Hepatocyte (in vitro differentiated cells): ENCODE results near the gene CLIP4. TPM values are rescaled to one million over a fixed set of nuclear protein-coding genes. Genes with fewer than 3 reads are reported as not detected.
A peak's percentile ranks its signal among the peaks of the same experiment; 100 is the strongest.

ENCODE experiments used
- DNase-seq: peaks from one replicate; pipeline ENCODE4 v3.0.0-alpha.2; 2016; ENCODE audit warnings: low spot score
- H2AFZ ChIP-seq: fragments of 200-600 bp; sonication (generic); 2 replicates; pipeline ENCODE4 v1.6.0; 2016; ENCODE audit warnings: antibody characterized with exemption, mild to moderate bottlenecking
- H3K27ac ChIP-seq: fragments of 200-600 bp; sonication (generic); 2 replicates; pipeline ENCODE4 v1.5.1; 2016; ENCODE audit warnings: mild to moderate bottlenecking
- H3K27me3 ChIP-seq: fragments of 200-600 bp; sonication (generic); 2 replicates; pipeline ENCODE4 v1.6.1; 2016
- H3K36me3 ChIP-seq: fragments of 200-600 bp; sonication (generic); replicated peaks from 2 replicates; pipeline ENCODE4 v1.5.1; 2016; ENCODE audit warnings: low read depth; ENCODE audit not compliant: insufficient read depth
- H3K4me1 ChIP-seq: fragments of 200-600 bp; sonication (generic); 2 replicates; pipeline ENCODE4 v1.5.1; 2016; ENCODE audit warnings: mild to moderate bottlenecking, moderate library complexity; ENCODE audit not compliant: insufficient read depth
- H3K4me2 ChIP-seq: fragments of 200-600 bp; sonication (generic); 2 replicates; pipeline ENCODE4 v1.6.0; 2016
- H3K4me3 ChIP-seq: fragments of 200-600 bp; sonication (generic); 2 replicates; pipeline ENCODE4 v1.5.1; 2016; ENCODE audit warnings: mild to moderate bottlenecking
- H3K79me2 ChIP-seq: fragments of 200-600 bp; sonication (generic); 2 replicates; pipeline ENCODE4 v1.6.0; 2017; ENCODE audit warnings: mild to moderate bottlenecking
- H3K9me2 ChIP-seq: fragments of 200-600 bp; sonication (generic); replicated peaks from 2 replicates; pipeline ENCODE4 v1.6.0; 2017; ENCODE audit warnings: mild to moderate bottlenecking; ENCODE audit not compliant: insufficient read depth
- H3K9me3 ChIP-seq: fragments of 200-600 bp; sonication (generic); 2 replicates; pipeline ENCODE4 v1.5.1; 2016; ENCODE audit warnings: low read depth, mild to moderate bottlenecking
- H4K20me1 ChIP-seq: fragments of 200-600 bp; sonication (generic); 2 replicates; pipeline ENCODE4 v1.6.0; 2016; ENCODE audit warnings: mild to moderate bottlenecking; ENCODE audit not compliant: insufficient read depth, poor library complexity, severe bottlenecking
- CTCF ChIP-seq: fragments of 200-600 bp; sonication (generic); IDR thresholded peaks from 2 replicates; pipeline ENCODE4 v1.5.1; 2016; ENCODE audit warnings: antibody characterized with exemption, mild to moderate bottlenecking; ENCODE audit not compliant: poor library complexity
- EZH2 ChIP-seq: fragments of 200-600 bp; sonication (generic); IDR thresholded peaks from 2 replicates; pipeline ENCODE4 v1.6.1; 2016; ENCODE audit warnings: antibody characterized with exemption, mild to moderate bottlenecking, borderline replicate concordance
- EZH2phosphoT487 ChIP-seq: fragments of 200-600 bp; sonication (generic); IDR thresholded peaks from one replicate; pipeline ENCODE4 v1.6.1; 2018; ENCODE audit warnings: antibody characterized with exemption, mild to moderate bottlenecking, low read depth, moderate library complexity; ENCODE audit not compliant: unreplicated experiment, severe bottlenecking
- WGBS: methylation state at CpG from one replicate; pipeline ENCODE4 v1.1.6; 2016; ENCODE audit warnings: low lambda C conversion rate; ENCODE audit errors: missing lambda C conversion rate; 5-methylcytosine and 5-hydroxymethylcytosine counted together
- polyA plus RNA-seq: library from polyadenylated mRNA; unstranded; fragments of >200 nt; fragmentation: Nextera tagmentation; extraction: Ambion mirVana; gene quantifications from 2 replicates; pipeline ENCODE4 v1.2.1, GENCODE V29; 2016
- total RNA-seq: library from RNA; depleted of rRNA; stranded (reverse); fragments of >200 nt; gene quantifications from 2 replicates; pipeline ENCODE4 v1.2.3, GENCODE V29; 2014

Gene CLIP4
- total and polyA plus RNA-seq, 2 experiments from 2014 or later, result 17.3 to 35.6 TPM

- no peaks in the 10 kb centered on the region for H3K9me3 ChIP-seq
- H4K20me1 ChIP-seq, result no peaks in the 10 kb centered on the region
- no peak overlapping the region for H3K4me3 ChIP-seq
- no peaks in the 10 kb centered on the region for H3K79me2 ChIP-seq
- H2AFZ ChIP-seq, result no peak overlapping the region
- H3K27ac ChIP-seq, result no peak overlapping the region
- no peak for DNase-seq
- H3K36me3 ChIP-seq, result no peaks in the 10 kb centered on the region
- no peaks in the 10 kb centered on the region for H3K4me1 ChIP-seq
- H3K9me2 ChIP-seq, result no peaks in the 10 kb centered on the region
- H3K27me3 ChIP-seq, result no peaks in the 10 kb centered on the region
- H3K4me2 ChIP-seq, result no peak overlapping the region
- TF ChIP-seq EZH2phosphoT487 (no peak), CTCF (no peak), EZH2 (no peak)
- 92% methylated on average over 5 of the region's 5 CpGs for WGBS
These were observed 94.3 kb downstream of the CLIP4 start for GRCh38 chr2:29209551-29209950.

GRCh38 chr2:29212009-29212408 is 96.8 kb downstream of the CLIP4 start:
- no peak overlapping the region for H3K4me3 ChIP-seq
- H4K20me1 ChIP-seq, result no peaks in the 10 kb centered on the region
- H2AFZ ChIP-seq, result no peak overlapping the region
- no peak overlapping the region for H3K4me2 ChIP-seq
- peak; percentile 38 for TF ChIP-seq CTCF
- TF ChIP-seq EZH2phosphoT487, result no peak
- TF ChIP-seq EZH2, result no peak
- no peaks in the 10 kb centered on the region for H3K4me1 ChIP-seq
- H3K27ac ChIP-seq, result no peak overlapping the region
- H3K9me3 ChIP-seq, result no peaks in the 10 kb centered on the region
- H3K9me2 ChIP-seq, result no peaks in the 10 kb centered on the region
- 52% methylated on average over 5 of the region's 5 CpGs for WGBS
- H3K79me2 ChIP-seq, result no peaks in the 10 kb centered on the region
- H3K36me3 ChIP-seq, result no peaks in the 10 kb centered on the region
- DNase-seq, result no peak
- no peaks in the 10 kb centered on the region for H3K27me3 ChIP-seq

- Histone ChIP-seq H3K4me1 (no peaks in the 10 kb centered on the region), H3K9me3 (no peaks in the 10 kb centered on the region), H3K79me2 (no peaks in the 10 kb centered on the region), H4K20me1 (no peaks in the 10 kb centered on the region), H3K9me2 (no peaks in the 10 kb centered on the region), H3K4me2 (no peak overlapping the region), H3K36me3 (no peaks in the 10 kb centered on the region), H3K27ac (no peak overlapping the region), H3K4me3 (no peak overlapping the region), H3K27me3 (no peaks in the 10 kb centered on the region), H2AFZ (no peak overlapping the region)
- WGBS, result 55% methylated on average over 9 of the region's 9 CpGs
- no peak for TF ChIP-seq EZH2phosphoT487
- TF ChIP-seq CTCF, result no peak
- no peak for TF ChIP-seq EZH2
- no peak for DNase-seq
These were observed 98.7 kb downstream of the CLIP4 start for GRCh38 chr2:29213888-29214291.

- Histone ChIP-seq H3K4me2 (no peak overlapping the region), H3K9me2 (no peaks in the 10 kb centered on the region), H2AFZ (no peak overlapping the region), H3K4me3 (no peak overlapping the region), H4K20me1 (no peaks in the 10 kb centered on the region), H3K4me1 (no peaks in the 10 kb centered on the region), H3K9me3 (no peaks in the 10 kb centered on the region), H3K36me3 (no peaks in the 10 kb centered on the region), H3K79me2 (no peaks in the 10 kb centered on the region), H3K27ac (no peak overlapping the region), H3K27me3 (no peaks in the 10 kb centered on the region)
- WGBS, result 95% methylated on average over 5 of the region's 5 CpGs
- TF ChIP-seq EZH2phosphoT487 (no peak), CTCF (no peak), EZH2 (no peak)
- DNase-seq, result no peak
These were observed 99.9 kb downstream of the CLIP4 start for GRCh38 chr2:29215073-29215472.
